AG09319 (cell line): ENCODE data around the gene MKRN2.
A peak's percentile ranks its signal among the peaks of the same experiment; 100 is the strongest.

Experiments
- DNase-seq: peaks from one replicate; pipeline ENCODE4 v3.0.0-alpha.2; 2010; ENCODE audit warnings: low read depth; ENCODE audit errors: extremely low read depth
- TF ChIP-seq, protein P1 (sequence below): IDR thresholded peaks from 2 replicates; pipeline ENCODE4 v1.5.1; 2011; ENCODE audit warnings: low read depth, mild to moderate bottlenecking, inconsistent platforms, low read length, moderate library complexity

The MKRN2 gene

DNA sequence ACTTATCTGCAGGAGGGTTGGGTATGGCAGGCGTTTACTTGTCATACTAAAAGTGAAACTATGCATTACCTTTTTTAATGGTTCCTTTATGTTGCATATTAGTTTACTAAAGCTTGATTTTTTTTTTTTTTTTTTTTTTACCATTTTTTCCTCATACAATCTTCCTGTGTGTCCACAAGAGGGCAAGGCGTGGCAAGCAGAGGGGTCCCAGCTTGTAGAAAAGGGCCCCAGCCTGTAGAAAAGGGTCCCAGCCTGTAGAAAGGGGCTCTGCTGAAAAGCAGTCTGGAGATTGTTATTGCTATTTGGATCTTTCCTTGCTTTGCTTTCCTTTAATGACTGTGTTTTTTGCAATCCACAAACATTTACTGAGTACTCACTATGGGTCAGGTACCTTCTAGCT, 21.9 kb downstream of the MKRN2 start:
- TF ChIP-seq, protein P1, sequence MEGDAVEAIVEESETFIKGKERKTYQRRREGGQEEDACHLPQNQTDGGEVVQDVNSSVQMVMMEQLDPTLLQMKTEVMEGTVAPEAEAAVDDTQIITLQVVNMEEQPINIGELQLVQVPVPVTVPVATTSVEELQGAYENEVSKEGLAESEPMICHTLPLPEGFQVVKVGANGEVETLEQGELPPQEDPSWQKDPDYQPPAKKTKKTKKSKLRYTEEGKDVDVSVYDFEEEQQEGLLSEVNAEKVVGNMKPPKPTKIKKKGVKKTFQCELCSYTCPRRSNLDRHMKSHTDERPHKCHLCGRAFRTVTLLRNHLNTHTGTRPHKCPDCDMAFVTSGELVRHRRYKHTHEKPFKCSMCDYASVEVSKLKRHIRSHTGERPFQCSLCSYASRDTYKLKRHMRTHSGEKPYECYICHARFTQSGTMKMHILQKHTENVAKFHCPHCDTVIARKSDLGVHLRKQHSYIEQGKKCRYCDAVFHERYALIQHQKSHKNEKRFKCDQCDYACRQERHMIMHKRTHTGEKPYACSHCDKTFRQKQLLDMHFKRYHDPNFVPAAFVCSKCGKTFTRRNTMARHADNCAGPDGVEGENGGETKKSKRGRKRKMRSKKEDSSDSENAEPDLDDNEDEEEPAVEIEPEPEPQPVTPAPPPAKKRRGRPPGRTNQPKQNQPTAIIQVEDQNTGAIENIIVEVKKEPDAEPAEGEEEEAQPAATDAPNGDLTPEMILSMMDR = no peak; the same call in 1 of the 2 replicates
- no peak for DNase-seq

- TF ChIP-seq, protein P1 = no peak
- DNase-seq = no peak
Measured at GRCh38 chr3:12579456-12579855, 22.6 kb downstream of the MKRN2 start.

DNA sequence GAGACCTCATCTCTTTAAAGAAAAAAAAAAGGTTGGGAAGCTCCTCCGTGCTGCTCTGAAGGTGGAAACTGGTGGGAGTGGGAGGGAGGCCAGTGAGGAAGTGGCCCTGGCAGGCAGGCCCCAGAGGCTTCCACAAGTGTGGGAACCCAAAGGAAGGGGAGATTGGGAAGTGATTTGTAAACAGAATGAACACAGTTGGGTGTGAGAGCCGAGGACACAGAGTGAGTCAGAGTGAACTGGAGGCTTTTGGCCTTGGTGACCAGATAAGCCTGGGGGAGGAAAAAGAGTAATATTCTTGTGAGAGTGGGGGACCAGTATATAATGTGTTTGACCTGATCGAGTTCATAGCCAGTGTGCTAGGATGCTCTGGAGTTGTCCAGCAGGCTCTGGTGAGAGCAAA, 23.0 kb downstream of the MKRN2 start:
- TF ChIP-seq, protein P1 = no peak
- peak; percentile 11 for DNase-seq

- TF ChIP-seq, protein P1 = no peak
- DNase-seq = no peak
Measured at GRCh38 chr3:12582730-12583129, 25.8 kb downstream of the MKRN2 start.

DNA sequence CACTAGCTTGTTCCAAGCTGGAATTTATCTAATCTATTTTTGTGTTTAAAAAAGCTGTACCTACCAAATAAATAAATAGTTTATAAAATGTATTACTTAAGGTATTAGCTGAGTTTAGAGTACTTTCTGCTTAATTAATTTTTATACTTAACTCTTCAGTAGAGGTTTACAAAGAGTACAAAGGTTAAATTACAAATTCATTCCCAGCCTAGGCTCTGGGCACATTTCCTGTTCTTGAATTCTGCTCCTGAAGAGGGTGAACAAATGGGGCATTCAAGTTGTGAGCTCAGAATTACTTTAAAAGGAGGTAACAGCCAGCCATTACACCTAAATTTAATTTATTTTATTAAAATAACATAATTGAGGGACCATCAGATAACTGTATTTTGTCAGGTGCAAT, 26.4 kb downstream of the MKRN2 start:
- TF ChIP-seq, protein P1 = no peak
- no peak for DNase-seq

DNA sequence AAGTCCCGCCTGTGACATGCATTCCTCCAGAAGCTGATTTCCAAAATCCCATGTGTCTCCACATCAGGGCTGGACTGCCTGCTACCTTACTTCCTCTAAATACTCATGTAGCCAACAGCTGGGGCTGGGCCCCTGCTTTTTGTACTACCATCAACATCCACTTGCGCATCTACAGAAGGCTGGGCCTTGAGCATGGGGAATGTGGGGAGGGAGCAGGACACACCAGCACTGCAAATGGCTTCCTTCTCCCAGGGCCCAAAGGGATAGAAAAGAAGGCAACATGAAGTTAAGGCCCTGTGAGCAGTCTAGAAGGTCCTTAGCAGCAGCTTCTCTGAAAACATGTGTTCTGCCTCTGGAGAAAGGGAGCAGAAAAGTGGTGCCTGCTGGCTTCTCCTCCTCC, 27.2 kb downstream of the MKRN2 start:
- TF ChIP-seq, protein P1 = no peak
- DNase-seq = no peak

GRCh38 chr3:12585181-12585580, 28.3 kb downstream of the MKRN2 start:
- TF ChIP-seq, protein P1 = no peak
- no peak for DNase-seq
